GM18520 (cell line): ENCODE data around the gene NAV2.
"Not testable (repeated sequence)": the region's sequence is repeated elsewhere in the genome, so short reads cannot be mapped to it uniquely, and the experiment has no call there.

ENCODE experiments used
- ATAC-seq: cut with Tn5 transposase; IDR thresholded peaks from one replicate; pipeline ENCODE4 v1.9.1; 2021; ENCODE audit not compliant: unreplicated experiment

NAV2 gene

GRCh38 chr11:19918302-19919049, 205.8 kb downstream of the NAV2 start:
- no peak for ATAC-seq

GRCh38 chr11:19919050-19919561, 206.5 kb downstream of the NAV2 start:
- ATAC-seq: no peak

- ATAC-seq: no peak
Observed at GRCh38 chr11:19920982-19921381, 208.3 kb downstream of the NAV2 start.

- ATAC-seq: no peak
Observed at GRCh38 chr11:19921976-19922688, 209.5 kb downstream of the NAV2 start.

- ATAC-seq: no peak
Observed at GRCh38 chr11:19922689-19923035, 210.0 kb downstream of the NAV2 start.

GRCh38 chr11:19923626-19924025, 211.0 kb downstream of the NAV2 start:
- ATAC-seq: no peak

GRCh38 chr11:19924311-19924710, 211.7 kb downstream of the NAV2 start:
- no peak for ATAC-seq

GRCh38 chr11:19924716-19925115, 212.1 kb downstream of the NAV2 start:
- ATAC-seq: no peak

GRCh38 chr11:19927403-19927802, 214.8 kb downstream of the NAV2 start:
- not testable (repeated sequence) for ATAC-seq

- no peak for ATAC-seq
Observed at GRCh38 chr11:19929147-19929546, 216.5 kb downstream of the NAV2 start.

GRCh38 chr11:19929655-19930054, 217.0 kb downstream of the NAV2 start:
- no peak for ATAC-seq

GRCh38 chr11:19931141-19931770, 218.6 kb downstream of the NAV2 start:
- no peak for ATAC-seq

GRCh38 chr11:19931771-19932369, 219.2 kb downstream of the NAV2 start:
- ATAC-seq: no peak

GRCh38 chr11:19933132-19933735, 220.6 kb downstream of the NAV2 start:
- ATAC-seq: no peak

GRCh38 chr11:19933801-19934488, 221.3 kb downstream of the NAV2 start:
- ATAC-seq: no peak

GRCh38 chr11:19934828-19935259, 222.2 kb downstream of the NAV2 start:
- ATAC-seq: no peak

- no peak for ATAC-seq
Observed at GRCh38 chr11:19935507-19935906, 222.9 kb downstream of the NAV2 start.

- ATAC-seq: no peak
Observed at GRCh38 chr11:19936461-19936860, 223.8 kb downstream of the NAV2 start.

GRCh38 chr11:19938169-19938856, 225.7 kb downstream of the NAV2 start:
- ATAC-seq: no peak

- ATAC-seq: peak; percentile 46
Observed at GRCh38 chr11:19938866-19939265, 226.2 kb downstream of the NAV2 start.
